ENCODE results near the gene ZFP62.
"Not testable (repeated sequence)": the region's sequence is repeated elsewhere in the genome, so short reads cannot be mapped to it uniquely, and the experiment has no call there.

Gene ZFP62

DNA sequence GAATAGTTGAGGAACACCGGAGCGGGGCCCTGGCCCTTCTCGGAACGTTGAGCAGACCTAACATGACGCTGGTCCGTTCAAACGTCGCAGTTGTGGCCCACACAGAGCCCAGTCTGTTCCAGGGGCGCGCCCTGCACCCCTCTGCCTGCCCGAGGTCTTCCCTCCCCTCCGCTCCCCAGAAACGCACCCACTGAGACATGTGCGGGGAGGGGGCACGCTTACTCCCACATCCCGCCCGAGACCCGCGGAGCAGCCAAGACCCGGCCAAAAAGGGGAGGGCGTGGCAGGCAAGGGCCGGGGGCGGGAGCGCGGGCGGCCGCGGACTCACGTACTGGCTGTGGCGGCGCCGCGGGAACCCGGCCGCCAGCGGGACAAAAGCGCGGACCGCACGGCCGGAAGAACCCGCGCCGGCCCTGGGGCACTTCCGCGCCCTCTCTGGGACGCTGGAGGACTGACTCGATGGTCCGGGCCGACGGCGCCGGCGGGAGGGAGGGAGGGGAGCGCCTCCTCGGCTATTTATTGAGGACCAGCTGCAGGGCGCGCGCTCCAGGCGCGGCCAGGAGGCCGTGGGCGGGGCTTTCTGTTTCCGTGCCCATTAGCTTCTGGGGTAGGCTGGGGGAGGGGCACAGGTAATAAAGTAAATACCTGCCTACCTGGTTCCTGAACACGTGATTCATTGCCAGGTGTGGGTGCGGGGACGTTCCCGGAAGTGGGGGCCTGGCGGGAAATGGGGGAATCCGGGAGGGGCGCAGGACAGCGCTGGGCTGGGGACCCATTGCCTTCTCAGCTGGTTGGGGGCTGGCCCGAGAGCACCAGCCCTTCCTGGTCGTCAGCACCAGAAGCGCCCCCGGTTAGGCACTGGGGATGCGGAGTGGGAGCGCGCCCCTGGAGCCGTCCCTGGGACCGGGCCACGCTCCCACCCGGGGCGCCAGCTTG is at the start of gene ZFP62:
TSS of gene ZFP62 (minus strand) at position 390 of the 936 bp plus-strand sequence. CDS start at position 333, 57 bp downstream.
- peak; percentile 95 for DNase-seq (ENCODE audit: low spot score)

DNA sequence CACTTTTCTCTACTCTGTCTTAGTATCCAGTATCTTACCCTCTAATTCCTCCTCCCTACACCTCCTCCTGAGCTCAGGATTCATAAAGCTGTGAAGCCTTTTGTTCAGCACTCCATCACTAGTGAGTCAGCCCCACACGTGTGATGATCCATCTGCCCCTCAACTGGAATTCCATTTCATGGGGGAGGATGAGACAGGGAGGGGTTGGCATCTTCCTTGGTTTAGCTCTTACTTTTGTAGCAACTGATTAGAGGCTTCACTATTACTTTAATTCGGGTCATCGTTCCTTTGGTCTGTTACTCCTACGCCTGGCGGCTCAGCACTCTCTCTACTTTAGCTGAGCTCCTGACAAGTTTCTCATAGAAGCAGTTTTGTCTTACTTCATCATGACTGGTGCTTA is 49.7 kb upstream of the ZFP62 start:
- no peak for DNase-seq (ENCODE audit: low spot score)

- no peak for DNase-seq (ENCODE audit: low spot score)
Measured at GRCh38 chr5:180910182-180910581, 49.1 kb upstream of the ZFP62 start.

- no peak for DNase-seq (ENCODE audit: low spot score)
Measured at GRCh38 chr5:180909782-180910181, 48.7 kb upstream of the ZFP62 start.

- DNase-seq (ENCODE audit: low spot score): no peak
Measured at GRCh38 chr5:180908998-180909731, 48.1 kb upstream of the ZFP62 start.

GRCh38 chr5:180908400-180908799 is 47.3 kb upstream of the ZFP62 start:
- no peak for DNase-seq (ENCODE audit: low spot score)

GRCh38 chr5:180901319-180902009 is 40.4 kb upstream of the ZFP62 start:
- DNase-seq (ENCODE audit: low spot score): no peak

GRCh38 chr5:180900178-180900577 is 39.1 kb upstream of the ZFP62 start:
- DNase-seq (ENCODE audit: low spot score): no peak

- DNase-seq (ENCODE audit: low spot score): no peak
Measured at GRCh38 chr5:180898621-180899246, 37.7 kb upstream of the ZFP62 start, which contains the start of gene BTNL8. Gene BTNL8, plus strand, starts transcription at chr5:180899159. Its CDS starts 152 bp downstream, at chr5:180899311.

DNA sequence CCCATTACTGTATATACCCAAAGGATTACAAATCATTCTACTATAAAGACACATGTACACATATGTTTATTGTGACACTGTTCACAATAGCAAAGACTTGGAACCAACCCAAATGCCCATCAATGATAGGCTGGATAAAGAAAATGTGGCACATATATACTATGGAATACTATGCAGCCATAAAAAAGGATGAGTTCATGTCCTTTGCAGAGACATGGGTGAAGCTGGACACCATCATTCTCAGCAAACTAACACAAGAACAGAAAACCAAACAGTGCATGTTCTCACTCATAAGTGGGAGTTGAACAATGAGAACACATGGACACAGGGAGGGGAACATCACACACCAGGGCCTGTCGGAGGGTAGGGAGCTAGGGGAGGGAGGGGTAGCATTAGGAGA is 34.3 kb upstream of the ZFP62 start:
- DNase-seq (ENCODE audit: low spot score): not testable (repeated sequence)

- DNase-seq (ENCODE audit: low spot score): no peak
Measured at GRCh38 chr5:180889381-180889780, 28.3 kb upstream of the ZFP62 start.

DNA sequence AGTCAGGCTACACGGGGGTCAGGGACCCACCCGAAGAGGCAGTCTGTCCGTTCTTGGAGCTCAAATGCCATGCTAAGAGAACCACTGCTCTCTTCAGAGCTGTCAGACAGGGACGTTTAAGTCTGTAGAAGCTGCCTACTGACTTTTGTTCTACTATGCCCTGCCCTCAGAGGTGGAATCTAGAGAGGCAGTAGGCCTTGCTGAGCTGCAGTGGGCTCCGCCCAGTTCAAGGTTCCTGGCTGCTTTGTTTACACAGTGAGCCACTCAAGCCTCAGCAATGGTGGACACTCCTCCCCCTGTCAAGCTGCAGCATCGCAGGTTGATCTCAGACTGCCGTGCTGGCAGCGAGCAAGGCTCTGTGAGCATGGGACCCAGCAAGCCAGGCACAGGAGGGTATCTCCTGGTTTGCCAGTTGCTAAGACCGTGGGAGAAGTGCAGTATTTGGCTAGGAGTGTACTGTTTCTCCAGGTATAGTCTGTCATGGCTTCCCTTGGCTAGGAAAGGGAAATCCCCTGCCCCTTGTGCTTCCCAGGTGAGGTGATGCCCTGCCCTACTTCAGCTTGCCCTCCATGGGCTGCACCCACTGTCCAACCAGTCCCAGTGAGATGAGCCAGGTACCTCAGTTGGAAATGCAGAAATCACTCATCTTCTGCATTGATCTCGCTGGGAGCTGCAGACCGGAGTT is 24.9 kb upstream of the ZFP62 start:
- not testable (repeated sequence) for DNase-seq (ENCODE audit: low spot score)

- no peak for DNase-seq (ENCODE audit: low spot score)
Measured at GRCh38 chr5:180875860-180876426, 14.9 kb upstream of the ZFP62 start.

- no peak for DNase-seq (ENCODE audit: low spot score)
Measured at GRCh38 chr5:180874804-180875582, 13.9 kb upstream of the ZFP62 start.

DNA sequence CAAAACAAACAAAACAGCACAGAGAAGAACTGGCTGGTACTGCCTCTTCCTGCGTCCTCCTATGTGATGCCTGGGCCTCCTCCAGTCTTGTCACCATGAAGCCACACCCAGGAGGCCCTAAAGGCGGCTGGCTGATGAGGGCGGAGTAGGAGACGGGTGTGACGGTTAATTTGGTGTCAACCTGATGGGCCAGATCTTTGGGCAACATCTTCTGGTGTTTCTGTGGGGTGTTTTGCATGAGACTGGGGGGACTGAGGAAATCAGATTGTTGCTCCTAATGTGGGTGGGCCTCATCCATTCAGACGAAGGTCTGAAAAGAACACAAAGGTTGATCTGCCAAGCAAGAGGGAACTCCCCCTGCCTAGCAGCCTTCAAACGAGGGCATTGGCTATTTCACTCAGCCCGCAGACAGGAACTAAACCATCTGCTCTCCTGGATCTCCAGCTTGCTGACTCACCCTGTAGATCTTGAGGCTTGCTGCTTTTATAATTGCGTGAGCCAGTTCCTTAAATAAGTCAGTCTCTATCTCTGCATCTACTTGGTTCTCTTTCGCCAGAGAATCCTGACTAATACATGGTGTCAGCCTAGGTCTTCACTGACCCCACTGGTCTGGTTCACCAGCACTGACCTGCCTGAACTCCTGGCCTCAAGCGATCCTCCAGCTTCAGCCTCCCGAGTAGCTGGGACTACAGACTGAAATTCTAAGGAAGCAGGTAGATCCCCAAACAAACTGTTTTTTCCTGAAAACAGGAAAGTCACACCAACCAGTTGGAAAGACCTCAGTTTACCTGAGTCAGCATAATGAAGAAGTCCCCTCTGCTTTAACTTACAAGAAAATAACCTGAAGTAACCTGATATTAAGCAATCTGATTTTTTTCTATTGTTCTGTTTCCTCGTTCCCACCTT is 12.8 kb upstream of the ZFP62 start:
- DNase-seq (ENCODE audit: low spot score): peak; percentile 12

GRCh38 chr5:180872419-180872818 is 11.3 kb upstream of the ZFP62 start:
- DNase-seq (ENCODE audit: low spot score): no peak

DNA sequence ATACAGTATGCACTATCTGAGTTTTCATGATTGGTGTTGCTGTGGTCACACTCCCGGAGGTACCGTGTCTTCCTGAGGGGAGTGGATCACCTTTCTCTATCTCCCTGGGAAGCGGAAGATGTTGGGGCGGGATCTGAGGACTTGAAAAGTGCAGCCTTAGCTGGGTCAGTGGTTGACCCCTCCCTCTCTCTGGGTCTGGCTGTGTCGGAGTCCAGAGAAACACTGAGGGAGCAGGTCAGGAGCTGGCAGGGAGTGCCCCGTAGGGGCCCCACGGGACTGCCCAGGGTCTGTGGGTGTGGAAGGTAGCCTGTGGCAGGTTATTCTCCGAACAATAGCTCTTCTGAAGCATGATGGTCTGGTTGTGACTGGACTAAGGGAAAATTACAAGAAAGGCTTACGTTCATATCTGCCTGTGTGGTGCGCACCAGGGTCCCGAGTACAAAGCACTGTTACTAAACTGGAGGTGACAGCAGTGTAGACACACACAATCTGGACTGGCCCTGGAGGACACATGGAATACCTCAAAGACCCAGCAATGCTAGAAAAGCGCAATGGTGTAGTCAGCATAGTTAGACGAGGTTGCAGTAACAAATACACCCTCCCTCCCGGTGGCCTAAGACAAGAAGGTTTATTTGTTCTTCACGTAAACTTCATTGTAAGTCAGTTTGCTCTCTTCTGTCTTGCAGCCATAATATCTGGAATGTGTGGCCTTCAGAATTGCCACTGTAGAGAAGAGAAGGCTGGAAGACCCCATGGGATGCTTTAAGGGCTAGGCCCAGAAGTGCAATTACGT is 9.4 kb upstream of the ZFP62 start:
- no peak for DNase-seq (ENCODE audit: low spot score)

- DNase-seq (ENCODE audit: low spot score): no peak
Measured at GRCh38 chr5:180869587-180869986, 8.5 kb upstream of the ZFP62 start.

All from GM03348 (cell line).